GM12874 (cell line): ENCODE data around the gene ABCG5.

Experiments used
- TF ChIP-seq, protein P1 (sequence below): IDR thresholded peaks from 2 replicates; pipeline ENCODE4 v1.5.1; 2011; ENCODE audit warnings: low read depth, mild to moderate bottlenecking, control low read depth, low read length, moderate library complexity; ENCODE audit not compliant: insufficient read depth

ABCG5 gene

DNA sequence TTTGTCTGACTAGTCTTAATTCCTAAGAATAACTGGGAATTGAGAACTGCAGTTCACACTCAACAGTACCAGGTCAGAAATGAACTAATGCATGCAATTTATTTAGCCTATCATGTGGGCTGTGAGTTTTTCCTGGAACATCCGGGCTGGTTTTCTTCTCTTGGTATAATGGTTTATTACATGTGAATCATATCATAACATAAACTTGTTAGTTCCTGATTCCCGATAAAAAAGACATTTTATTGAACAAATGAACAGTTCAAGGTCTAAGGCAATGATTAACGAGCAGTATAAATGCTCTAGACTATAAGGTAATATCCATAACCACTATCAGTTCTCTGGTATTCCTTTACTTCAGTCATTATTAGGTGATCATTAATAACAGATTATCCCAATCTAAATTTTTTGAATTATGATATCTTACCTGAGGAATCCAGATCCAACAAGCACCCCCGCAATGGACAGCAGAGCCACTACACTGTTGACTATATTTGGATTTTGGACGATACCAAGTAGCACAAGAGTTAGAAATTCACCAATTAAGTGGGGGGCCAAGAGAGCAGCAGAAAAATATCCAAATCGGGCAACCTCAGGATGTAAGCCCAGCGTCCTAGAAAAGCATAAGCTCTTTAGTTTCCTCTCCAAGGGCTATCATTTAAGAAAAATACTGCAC lies 19.0 kb downstream of the ABCG5 start:
- TF ChIP-seq, protein P1, sequence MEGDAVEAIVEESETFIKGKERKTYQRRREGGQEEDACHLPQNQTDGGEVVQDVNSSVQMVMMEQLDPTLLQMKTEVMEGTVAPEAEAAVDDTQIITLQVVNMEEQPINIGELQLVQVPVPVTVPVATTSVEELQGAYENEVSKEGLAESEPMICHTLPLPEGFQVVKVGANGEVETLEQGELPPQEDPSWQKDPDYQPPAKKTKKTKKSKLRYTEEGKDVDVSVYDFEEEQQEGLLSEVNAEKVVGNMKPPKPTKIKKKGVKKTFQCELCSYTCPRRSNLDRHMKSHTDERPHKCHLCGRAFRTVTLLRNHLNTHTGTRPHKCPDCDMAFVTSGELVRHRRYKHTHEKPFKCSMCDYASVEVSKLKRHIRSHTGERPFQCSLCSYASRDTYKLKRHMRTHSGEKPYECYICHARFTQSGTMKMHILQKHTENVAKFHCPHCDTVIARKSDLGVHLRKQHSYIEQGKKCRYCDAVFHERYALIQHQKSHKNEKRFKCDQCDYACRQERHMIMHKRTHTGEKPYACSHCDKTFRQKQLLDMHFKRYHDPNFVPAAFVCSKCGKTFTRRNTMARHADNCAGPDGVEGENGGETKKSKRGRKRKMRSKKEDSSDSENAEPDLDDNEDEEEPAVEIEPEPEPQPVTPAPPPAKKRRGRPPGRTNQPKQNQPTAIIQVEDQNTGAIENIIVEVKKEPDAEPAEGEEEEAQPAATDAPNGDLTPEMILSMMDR = no peak

DNA sequence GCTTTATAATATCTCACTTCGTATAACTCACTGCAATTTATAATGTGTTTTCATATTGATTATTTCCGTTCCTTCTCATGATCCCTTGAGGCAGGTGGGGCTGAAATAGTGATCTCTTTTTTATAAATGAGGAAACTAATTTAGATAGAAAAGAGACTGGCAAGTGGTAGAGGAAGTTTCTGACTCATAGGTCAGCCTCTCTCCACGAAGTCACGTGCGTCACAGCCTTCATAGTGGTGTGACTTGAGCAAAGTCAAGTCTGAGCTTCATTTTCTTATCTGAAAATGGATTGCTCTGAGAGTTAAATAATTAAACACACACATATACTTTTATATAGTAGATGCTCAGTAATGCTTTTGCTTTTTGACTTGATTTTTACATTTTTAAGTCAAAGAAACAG lies 19.9 kb downstream of the ABCG5 start:
- TF ChIP-seq, protein P1 = no peak

DNA sequence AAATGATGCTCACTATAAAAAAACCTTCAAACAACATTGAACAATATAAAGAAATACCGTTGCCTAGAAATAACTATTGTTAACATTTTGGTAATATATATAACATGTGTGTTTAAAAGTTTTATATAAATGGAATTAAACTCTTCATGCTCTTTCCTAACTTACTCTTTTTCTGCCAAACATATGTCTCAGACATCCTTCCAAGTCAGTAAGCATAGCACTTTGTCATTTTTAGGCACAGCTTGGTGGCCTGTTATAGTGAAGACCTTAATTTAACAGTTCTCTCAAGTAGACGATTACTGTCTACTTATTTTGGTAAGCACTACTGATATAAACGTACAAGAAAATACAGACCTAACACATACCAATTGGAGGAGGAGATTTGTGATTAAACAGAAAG lies 23.9 kb downstream of the ABCG5 start:
- TF ChIP-seq, protein P1 = no peak

DNA sequence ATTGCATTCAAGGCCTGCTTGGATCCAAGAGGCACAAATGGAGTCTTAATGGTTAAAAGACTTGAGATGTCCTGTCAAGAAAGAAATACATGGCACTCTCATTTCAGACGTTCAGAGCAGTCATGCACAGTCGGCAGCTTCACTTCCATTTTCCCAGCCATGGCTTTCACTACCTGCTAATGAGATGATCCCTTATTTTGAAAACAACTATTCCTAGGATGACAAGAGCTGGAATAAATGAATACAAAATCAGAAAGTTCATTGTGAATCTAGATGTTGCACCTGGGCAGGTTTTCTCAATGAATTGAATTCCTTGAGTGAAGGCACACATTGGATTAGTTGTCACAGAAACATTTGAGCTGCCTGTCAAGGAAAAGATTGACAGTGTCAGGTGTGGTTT lies 25.7 kb downstream of the ABCG5 start:
- TF ChIP-seq, protein P1 = no peak

DNA sequence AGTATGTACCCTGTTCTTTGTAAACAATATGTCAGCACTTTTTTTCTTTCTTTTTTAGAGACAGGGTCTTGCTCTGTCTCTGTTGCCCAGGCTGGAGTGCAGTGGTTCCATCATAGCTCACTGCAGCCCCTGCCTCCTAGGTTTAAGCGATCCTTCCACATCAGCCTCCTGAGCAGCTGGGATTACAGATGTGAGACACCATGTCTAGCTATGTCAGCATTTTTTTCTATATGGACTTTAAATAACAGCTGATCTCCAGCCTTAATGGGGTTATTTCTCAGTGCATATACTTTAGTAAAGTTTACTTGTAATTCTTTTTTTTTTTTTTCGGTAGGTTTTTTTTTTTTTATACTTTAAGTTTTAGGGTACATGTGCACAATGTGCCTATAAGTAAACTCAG lies 26.6 kb downstream of the ABCG5 start:
- TF ChIP-seq, protein P1 = no peak

DNA sequence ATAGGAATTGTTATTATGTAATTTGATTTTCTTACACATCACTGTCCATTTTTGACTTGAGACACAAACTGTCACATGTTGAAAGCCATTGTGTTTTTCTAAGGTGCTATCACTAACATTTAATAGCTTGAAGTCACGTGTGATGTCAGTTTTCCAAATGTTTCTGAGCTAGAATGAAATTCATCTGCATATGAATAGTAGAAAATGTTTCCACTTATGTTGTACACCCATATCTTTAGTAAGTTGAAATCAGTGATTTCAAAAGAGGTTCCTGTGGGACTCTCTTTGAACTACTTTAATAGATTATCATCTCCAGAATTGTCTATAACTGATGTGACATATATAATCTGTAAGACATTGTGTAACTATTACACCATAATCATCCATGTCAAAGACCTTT lies 27.8 kb downstream of the ABCG5 start:
- TF ChIP-seq, protein P1 = no peak

DNA sequence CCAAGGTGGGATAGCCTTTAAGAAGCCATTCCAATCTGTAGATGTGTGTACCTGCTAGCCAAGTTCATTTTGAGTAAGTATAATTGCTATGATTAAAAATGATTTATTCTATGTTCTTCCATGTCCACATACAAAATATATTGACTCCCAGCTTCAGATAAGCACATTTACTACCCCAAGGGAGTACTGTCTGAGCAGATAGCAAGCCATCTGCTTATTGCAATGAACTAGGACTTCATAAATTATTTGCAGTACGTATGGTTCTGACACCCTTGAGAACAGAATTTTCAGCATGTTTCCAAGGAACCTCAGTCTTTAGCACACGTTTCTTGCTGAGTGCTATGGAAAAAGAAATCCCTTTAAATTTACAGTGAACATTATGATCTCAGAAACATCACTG lies 28.2 kb downstream of the ABCG5 start:
- TF ChIP-seq, protein P1 = no peak

DNA sequence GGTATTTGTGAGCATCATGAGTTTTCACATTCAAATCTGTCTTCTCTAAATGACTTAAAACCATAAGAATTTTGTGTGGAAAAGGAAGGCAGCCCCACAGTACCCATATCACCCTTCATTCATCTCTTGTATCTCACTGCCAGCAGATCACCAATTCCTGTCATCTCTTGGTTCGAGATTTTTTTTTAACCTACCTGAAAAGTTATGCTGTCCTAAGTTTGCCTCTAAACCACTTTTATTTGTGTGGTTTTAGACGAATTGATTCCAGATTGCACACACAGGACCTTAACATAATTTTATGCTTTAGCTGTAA lies 32.0 kb downstream of the ABCG5 start:
- TF ChIP-seq, protein P1 = no peak
